Adrenal gland (tissue), 5 donors: ENCODE results near the gene DSTYK.

Experiments
- CTCF ChIP-seq, 6 experiments: fragments of 450-650 bp in 4 of 6; fragments of 200-600 bp in 2 of 6; sonication (generic) in 1 of 6; IDR thresholded peaks; 1 replicate in 5 of 6; 2 replicates in 1 of 6; pipeline versions ENCODE4 v1.5.1 to v1.8.0; 2016 to 2021; ENCODE audit warnings: antibody characterized with exemption in 6 of 6, mild to moderate bottlenecking in 2 of 6, moderate library complexity in 1 of 6
- POLR2A ChIP-seq, 2 donors: fragments of 450-650 bp; IDR thresholded peaks; one replicate each; pipeline ENCODE4 v1.6.1; 2017; ENCODE audit warnings: antibody characterized with exemption in 2 of 2, mild to moderate bottlenecking in 2 of 2, moderate library complexity in 1 of 2
- donor health status: DM: no; HTN: no; CAD: no.

GRCh38 chr1:205244384-205244783, 32.9 kb upstream of the DSTYK start:
- TF ChIP-seq CTCF (IDR thresholded peaks at IDR 0.05) = no peak
- no peak for TF ChIP-seq POLR2A (IDR thresholded peaks at IDR 0.05)
